HG02571 (cell line): ENCODE results near the gene ARMH4.

Experiments used
- ATAC-seq: cut with Tn5 transposase; IDR thresholded peaks from one replicate; pipeline ENCODE4 v1.9.1; 2021; ENCODE audit warnings: mild to moderate bottlenecking, moderate library complexity; ENCODE audit not compliant: unreplicated experiment

Gene ARMH4

GRCh38 chr14:58060077-58060476 is 91.9 kb downstream of the ARMH4 start:
- ATAC-seq, result no peak

GRCh38 chr14:58059126-58059525 is 92.9 kb downstream of the ARMH4 start:
- no peak for ATAC-seq

- ATAC-seq, result no peak
Observed at GRCh38 chr14:58055497-58056010, 96.5 kb downstream of the ARMH4 start.

GRCh38 chr14:58054100-58054499 is 97.9 kb downstream of the ARMH4 start:
- ATAC-seq, result no peak

- ATAC-seq, result no peak
Observed at GRCh38 chr14:58048219-58048618, 103.8 kb downstream of the ARMH4 start.

GRCh38 chr14:58027904-58028303 is 124.1 kb downstream of the ARMH4 start:
- ATAC-seq, result no peak

GRCh38 chr14:58026967-58027366 is 125.0 kb downstream of the ARMH4 start:
- ATAC-seq, result no peak

GRCh38 chr14:58026219-58026618 is 125.8 kb downstream of the ARMH4 start:
- no peak for ATAC-seq

GRCh38 chr14:58014778-58015177 is 137.2 kb downstream of the ARMH4 start:
- ATAC-seq, result no peak

GRCh38 chr14:58002618-58003017 is 149.4 kb downstream of the ARMH4 start:
- no peak for ATAC-seq

GRCh38 chr14:57999979-58000378 is 152.0 kb downstream of the ARMH4 start:
- ATAC-seq, result no peak

- ATAC-seq, result no peak
Observed at GRCh38 chr14:57999471-57999870, 152.5 kb downstream of the ARMH4 start.

GRCh38 chr14:57998766-57999165 is 153.2 kb downstream of the ARMH4 start:
- ATAC-seq, result no peak

- no peak for ATAC-seq
Observed at GRCh38 chr14:57991353-57991752, 160.7 kb downstream of the ARMH4 start.

- no peak for ATAC-seq
Observed at GRCh38 chr14:57988445-57988844, 163.6 kb downstream of the ARMH4 start.

- ATAC-seq, result no peak
Observed at GRCh38 chr14:57987596-57988300, 164.3 kb downstream of the ARMH4 start.

- ATAC-seq, result no peak
Observed at GRCh38 chr14:57987051-57987450, 165.0 kb downstream of the ARMH4 start.

- ATAC-seq, result no peak
Observed at GRCh38 chr14:57982804-57983634, 169.0 kb downstream of the ARMH4 start.

GRCh38 chr14:57981817-57982560 is 170.0 kb downstream of the ARMH4 start:
- no peak for ATAC-seq

- no peak for ATAC-seq
Observed at GRCh38 chr14:57979376-57980048, 172.5 kb downstream of the ARMH4 start.

- ATAC-seq, result no peak
Observed at GRCh38 chr14:57976701-57977100, 175.3 kb downstream of the ARMH4 start.
